Measurements from ENCODE around the gene SERINC3. TPM values are rescaled to one million over a fixed set of nuclear protein-coding genes. Genes with fewer than 3 reads are reported as not detected.

SERINC3 gene
- total and polyA plus RNA-seq, 2 of the 8 experiments (the other 6 are each of a cell fraction or from before 2014, with no cell fraction given), result 47.2 to 66.0 TPM

- TF ChIP-seq EZH2 (IDR thresholded peaks at IDR 0.05; ENCODE audit: low read depth, low read length, severe bottlenecking) (no peak), SIN3A (conservative IDR thresholded peaks at IDR 0.05 in 1 of 2, IDR thresholded peaks at IDR 0.05 in 1 of 2; ENCODE audit: low read depth in 1 of 2, low read length in 2 of 2) (no peak), MAX (IDR thresholded peaks at IDR 0.05) (no peak)
Observed at GRCh38 chr20:44450903-44451450, 70.9 kb downstream of the SERINC3 start (continued).
